Activated T-cell treated with anti-CD3 and anti-CD28 coated beads, Interleukin-2, amount 50 U/mL, for 48 hours (primary cell): Measurements from ENCODE around the gene SGSH.

ENCODE experiments used
- DNase-seq, 2 experiments: peaks; one replicate each; pipeline ENCODE4 v3.0.0-alpha.2; 2020

The SGSH gene

GRCh38 chr17:80182118-80182844 is 37.9 kb downstream of the SGSH start:
- DNase-seq = no peak

- DNase-seq = no peak
Observed at GRCh38 chr17:80181431-80181830, 38.7 kb downstream of the SGSH start.

DNA sequence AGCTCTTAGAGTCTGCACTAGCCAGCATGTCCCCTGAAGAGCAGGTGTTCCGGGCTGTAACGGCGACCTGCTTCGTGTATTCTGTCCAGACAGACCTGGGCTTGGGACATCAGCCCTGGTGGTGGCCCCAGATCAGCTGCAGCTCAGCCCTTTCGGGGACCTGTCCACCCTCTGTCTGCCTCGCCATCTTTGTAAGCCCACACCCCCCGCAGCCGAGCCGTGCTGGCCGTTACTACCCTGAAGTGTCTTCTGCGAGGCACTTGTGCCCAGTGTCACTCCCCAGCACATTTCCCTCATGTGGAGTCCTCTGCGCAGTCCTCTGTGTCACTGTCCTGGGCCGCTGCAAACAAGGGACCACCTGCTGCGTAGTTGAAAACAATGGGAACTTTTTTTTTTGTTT is 39.9 kb downstream of the SGSH start:
- no peak for DNase-seq

DNA sequence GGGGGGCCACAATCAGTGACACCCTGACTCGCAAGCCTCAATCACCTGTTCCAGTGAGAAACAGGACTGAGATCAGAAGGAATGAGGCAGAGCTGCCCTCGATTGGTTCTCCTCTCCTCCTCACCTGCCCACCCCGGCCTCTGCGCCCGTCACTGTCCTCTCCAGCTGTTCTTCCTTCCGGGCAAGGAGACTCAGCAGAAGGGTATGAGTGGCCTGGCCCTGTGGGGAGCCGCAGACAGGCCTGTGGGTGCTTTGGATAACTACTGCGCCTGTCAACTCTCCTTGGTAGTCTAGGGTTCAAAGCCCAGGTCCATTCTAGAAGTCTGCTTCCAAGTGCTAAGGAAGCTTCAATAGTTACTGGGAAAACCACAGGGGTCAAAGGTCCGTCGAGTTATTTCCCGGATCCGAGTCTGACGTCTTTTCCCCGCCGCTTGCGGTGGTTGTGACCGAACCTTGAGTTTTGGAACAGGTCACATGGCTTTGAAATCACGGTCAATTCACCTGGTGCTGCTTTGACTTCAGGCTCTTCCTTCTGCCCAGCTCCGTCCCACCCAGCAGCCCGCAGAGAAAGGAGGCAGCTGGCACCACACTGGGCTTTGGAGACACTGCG is 42.0 kb downstream of the SGSH start:
- DNase-seq = no peak

- DNase-seq = no peak
Observed at GRCh38 chr17:80176757-80177156, 43.4 kb downstream of the SGSH start.

- no peak for DNase-seq
Observed at GRCh38 chr17:80173916-80174315, 46.2 kb downstream of the SGSH start.

DNA sequence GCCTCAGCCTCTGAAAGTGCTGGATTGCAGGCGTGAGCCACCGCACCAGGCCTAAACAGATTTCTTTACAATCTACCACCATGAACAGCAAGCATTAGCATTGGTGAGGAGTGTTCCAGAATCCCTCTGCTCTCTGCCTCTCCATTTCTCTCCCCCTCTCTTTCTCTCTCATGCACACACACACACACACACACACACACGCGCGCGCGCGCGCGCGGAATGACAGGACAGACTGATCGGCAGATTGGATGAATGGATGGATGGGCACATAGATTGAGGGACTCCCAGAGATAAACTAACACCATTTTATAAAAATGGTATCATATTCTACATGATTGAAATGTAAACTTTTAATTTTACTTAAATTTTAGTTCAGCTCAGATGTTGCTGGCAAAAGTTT is 47.0 kb downstream of the SGSH start:
- DNase-seq = no peak

GRCh38 chr17:80171681-80172080 is 48.5 kb downstream of the SGSH start:
- DNase-seq = no peak

- DNase-seq = no peak
Observed at GRCh38 chr17:80169784-80170500, 50.2 kb downstream of the SGSH start, which contains the start of gene CARD14. Gene CARD14, plus strand, starts transcription at chr17:80170030. Its CDS starts 11,409 bp downstream, at chr17:80181439.

- DNase-seq = no peak
Observed at GRCh38 chr17:80169107-80169506, 51.0 kb downstream of the SGSH start.

DNA sequence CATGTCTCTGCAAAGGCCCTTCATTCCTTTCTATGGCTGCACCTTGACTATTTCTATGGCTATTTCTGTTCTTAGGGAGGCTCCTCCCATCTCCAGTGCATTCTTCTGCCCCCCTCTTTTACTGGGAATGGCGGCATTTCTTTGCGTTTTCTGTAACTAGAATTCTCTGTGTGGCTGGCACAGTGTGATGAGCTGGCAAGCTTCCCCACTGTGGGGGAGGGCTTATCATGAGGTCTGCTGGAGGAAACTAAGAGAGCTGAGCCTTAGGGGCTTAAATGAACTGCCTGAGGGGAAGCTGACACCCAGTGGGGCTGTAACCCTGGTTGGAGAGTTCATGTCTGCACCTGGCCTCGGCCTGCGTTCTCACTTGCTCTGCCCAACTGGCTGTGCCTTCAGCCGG is 51.8 kb downstream of the SGSH start:
- no peak for DNase-seq

DNA sequence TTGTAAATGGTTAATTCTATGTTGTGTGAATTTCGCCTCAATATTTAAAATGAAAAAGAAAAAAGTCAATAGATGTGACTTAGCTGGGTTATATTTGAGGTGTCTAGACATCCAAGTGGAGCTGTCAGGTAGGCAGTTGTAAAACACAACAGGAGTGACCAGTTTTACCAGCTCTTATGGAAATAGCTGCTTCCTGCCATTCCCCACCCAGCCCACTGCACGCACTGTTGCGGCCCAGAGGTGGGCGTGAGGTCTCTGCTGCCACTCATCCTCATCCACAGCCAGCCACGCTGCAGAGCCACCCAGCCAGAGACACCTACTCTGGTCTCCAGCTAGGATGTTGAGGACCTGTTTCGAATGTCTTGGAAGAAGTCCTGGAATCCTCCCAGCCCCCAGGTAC is 53.7 kb downstream of the SGSH start:
- DNase-seq = no peak

GRCh38 chr17:80164185-80164584 is 55.9 kb downstream of the SGSH start:
- DNase-seq = no peak

DNA sequence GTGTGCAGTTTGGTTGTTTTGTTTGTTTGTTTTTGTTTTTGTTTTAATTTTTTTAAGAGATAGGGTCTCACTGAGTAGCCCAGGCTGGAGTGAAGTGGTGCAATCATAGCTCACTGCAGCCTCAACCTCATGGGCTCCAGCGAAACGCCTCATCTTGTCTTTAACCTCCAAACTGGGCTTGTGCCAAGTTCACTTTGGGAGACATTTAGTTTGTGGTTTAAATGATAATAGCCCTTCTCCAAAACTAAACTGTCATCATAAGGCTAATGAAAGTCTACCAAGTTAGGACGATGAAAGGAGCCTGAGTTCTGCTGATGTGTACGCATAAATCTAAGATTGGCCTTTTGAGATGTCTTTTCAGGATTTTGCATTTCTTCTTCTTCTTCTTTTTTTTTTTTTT is 56.8 kb downstream of the SGSH start:
- DNase-seq = no peak

DNA sequence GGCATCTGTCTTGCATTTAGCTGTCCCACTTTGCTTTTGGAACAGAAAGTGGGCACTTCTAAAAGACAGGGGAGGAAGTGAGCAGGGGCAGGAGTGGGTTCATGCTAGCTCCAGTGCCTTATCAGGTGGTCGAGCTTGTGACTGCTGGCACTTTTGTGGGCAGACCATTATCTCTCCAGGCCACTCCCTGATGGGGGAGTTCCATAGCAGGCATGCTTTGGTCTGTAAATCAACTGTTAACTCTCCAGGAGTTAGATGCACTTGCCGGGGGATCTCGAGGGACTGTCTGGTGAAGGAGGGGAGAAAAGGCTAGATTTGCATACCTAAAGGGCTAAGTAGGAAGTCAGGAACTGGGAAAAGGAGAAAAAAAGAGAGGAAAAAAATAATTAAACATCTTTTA is 59.6 kb downstream of the SGSH start:
- no peak for DNase-seq
